Activated B cell treated with CpG ODN at 0.5 μM for 24 hours (primary cell): ENCODE data around the gene NRXN2. TPM values are rescaled to one million over a fixed set of nuclear protein-coding genes. Genes with fewer than 3 reads are reported as not detected.

Experiments
- ATAC-seq: fragments of 200-7000 bp; cut with Tn5 transposase; one replicate; pipeline ENCODE4 v1.10.0; 2021; ENCODE audit warnings: low read depth, mild to moderate bottlenecking, moderate library complexity
- CTCF ChIA-PET: fragments of 350-600 bp; sonication (Branson Sonifier 250); formaldehyde crosslinking; loops from one replicate; lab custom pipeline; 2021; ENCODE audit warnings: antibody characterized with exemption; lab: Charles Lee
- POLR2A ChIA-PET: fragments of 350-600 bp; sonication (Branson Sonifier 250); formaldehyde crosslinking; loops from one replicate; lab custom pipeline; 2021; ENCODE audit warnings: antibody characterized with exemption; lab: Charles Lee
- DNase-seq: peaks from one replicate; pipeline ENCODE4 v3.0.0; 2022
- H3K27ac Mint-ChIP-seq: one replicate; pipeline ENCODE4 v1.8.0; 2020; ENCODE audit warnings: mixed read lengths
- H3K27me3 Mint-ChIP-seq: one replicate; pipeline ENCODE4 v1.8.0; 2021; ENCODE audit warnings: mixed read lengths
- H3K36me3 Mint-ChIP-seq: one replicate; pipeline ENCODE4 v1.8.0; 2021; ENCODE audit warnings: low read depth, mixed read lengths
- H3K4me1 Mint-ChIP-seq: one replicate; pipeline ENCODE4 v1.8.0; 2021; ENCODE audit warnings: mixed read lengths
- H3K4me3 Mint-ChIP-seq: one replicate; pipeline ENCODE4 v1.8.0; 2020; ENCODE audit warnings: mild to moderate bottlenecking, mixed read lengths
- H3K9me3 Mint-ChIP-seq: one replicate; pipeline ENCODE4 v1.8.0; 2020; ENCODE audit warnings: mixed read lengths
- CTCF ChIP-seq: fragments of 200-600 bp; IDR thresholded peaks from one replicate; pipeline ENCODE4 v1.8.0; 2022; ENCODE audit warnings: antibody characterized with exemption, mild to moderate bottlenecking
- intact Hi-C: fragments of 100-400 bp; cut with micrococcal nuclease; formaldehyde crosslinking; loops from one replicate; pipeline ENCODE4 v1.15.1; 2024
- total RNA-seq: library from RNA; stranded (reverse); gene quantifications from 2 replicates; pipeline ENCODE4 v1.2.3, GENCODE V29; 2022

The NRXN2 gene
- total RNA-seq, 1 donor from 2014 or later = 0.73 TPM

DNA sequence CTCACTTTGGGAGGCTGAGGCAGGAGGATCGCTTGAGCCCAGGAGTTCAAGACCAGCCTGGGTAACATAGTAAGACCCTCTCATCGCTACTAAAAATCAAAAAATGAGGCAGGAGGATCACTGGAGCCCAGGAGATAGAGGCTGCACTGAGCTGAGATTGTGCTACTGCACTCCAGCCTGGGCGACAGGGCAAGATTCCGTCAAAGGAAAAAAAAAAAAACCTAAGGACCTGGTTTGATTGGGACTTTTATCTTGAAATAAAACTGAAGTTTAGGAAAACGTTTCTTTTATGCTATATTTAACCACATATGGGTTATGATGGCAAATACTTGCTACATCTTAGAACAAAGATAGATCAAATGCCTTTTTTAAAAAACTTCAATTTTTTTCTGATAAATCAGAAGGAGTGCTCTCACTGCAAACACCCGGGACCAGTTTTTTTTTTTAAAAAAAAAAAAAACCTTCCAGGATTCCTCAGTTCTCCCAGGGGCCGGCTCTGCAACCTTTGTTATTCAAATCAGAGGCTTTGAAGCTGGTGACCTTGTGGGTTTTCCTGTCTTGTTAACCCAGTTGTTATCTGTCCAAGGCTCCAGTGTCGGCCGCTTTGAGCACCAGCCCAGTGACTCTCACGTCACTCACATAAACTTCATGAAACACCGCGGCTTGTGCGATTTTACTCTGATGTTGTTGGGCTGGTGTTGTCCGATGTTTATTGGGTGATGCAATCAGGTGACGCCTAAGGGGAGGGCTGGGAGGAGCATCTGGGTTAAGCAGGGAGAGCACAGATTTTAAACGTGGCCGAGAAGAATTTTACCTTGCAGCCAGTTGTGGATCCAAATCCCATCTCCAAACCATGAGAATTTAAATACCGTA lies 156.7 kb downstream of the NRXN2 start:
- ChIA-PET CTCF (no interaction called here), POLR2A (no interaction called here)
- intact Hi-C loops = no loop called here
- Mint-ChIP-seq H3K27ac (no peak overlapping the region), H3K4me1 (no peaks in the 10 kb centered on the region), H3K9me3 (no peaks in the 10 kb centered on the region), H3K4me3 (no peak overlapping the region), H3K36me3 (no peaks in the 10 kb centered on the region), H3K27me3 (no peaks in the 10 kb centered on the region)
- no peak for TF ChIP-seq CTCF
- no peak for ATAC-seq
- no peak for DNase-seq

DNA sequence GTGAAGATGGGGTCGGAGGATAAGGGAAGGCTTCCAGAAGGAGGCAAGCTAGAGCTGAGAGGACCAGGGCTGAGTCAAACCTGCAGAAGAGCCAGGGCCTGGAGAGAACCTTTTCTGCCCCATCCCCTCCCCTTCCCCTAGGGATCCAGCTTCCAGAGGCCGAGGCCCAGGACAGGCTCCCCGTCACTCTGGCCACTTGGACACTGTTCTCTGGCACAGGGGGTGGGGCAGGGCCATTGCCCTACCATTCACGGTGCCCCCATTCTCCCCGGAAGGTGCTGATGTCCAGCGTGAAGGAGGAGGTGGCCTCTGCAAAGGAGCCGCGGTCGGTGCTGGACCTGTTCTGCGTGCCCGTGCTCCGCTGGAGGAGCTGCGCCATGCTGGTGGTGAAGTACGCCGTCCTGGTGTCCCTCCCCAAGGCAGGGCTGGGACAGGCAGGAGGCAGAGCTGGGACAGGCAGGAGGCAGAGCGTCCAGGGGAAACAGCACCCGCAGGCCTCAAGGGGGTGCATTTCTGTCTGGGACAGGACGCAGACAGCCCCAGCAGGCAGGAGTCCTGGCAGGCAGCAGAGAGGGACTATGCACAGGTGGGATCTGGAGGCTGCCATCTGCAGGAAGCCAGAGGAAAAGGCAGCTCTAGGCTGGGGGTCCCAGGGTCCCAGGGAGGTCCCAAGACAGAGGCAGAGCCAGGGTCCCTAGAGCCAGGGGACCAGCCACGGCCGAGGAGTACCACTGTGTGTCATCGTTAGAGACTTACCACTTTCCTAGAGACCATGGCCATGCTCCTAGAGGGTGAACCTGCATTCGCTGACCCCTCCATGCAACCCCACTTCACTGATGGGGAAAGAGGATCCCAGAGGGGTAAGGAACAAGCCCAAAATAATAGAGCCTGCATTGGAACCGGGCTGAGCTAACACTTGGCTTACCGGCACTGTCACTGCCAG lies 157.8 kb downstream of the NRXN2 start:
- ATAC-seq (no peak), DNase-seq (no peak)
- Mint-ChIP-seq H3K27me3 (no peaks in the 10 kb centered on the region), H3K36me3 (no peaks in the 10 kb centered on the region), H3K4me3 (no peak overlapping the region), H3K9me3 (no peaks in the 10 kb centered on the region), H3K27ac (no peak overlapping the region), H3K4me1 (no peaks in the 10 kb centered on the region)
- ChIA-PET CTCF (no interaction called here), POLR2A (no interaction called here)
- TF ChIP-seq CTCF = no peak
- intact Hi-C loops = no loop called here

- Mint-ChIP-seq H3K27ac (no peak overlapping the region), H3K36me3 (no peaks in the 10 kb centered on the region), H3K27me3 (no peaks in the 10 kb centered on the region), H3K4me3 (no peak overlapping the region), H3K4me1 (no peaks in the 10 kb centered on the region), H3K9me3 (no peaks in the 10 kb centered on the region)
- intact Hi-C loops = no loop called here
- ChIA-PET CTCF (no interaction called here), POLR2A (interaction anchor here (0.6 kb wide), 1 partner anchor 954 kb away, joined by 16 read pairs; no protein-coding TSS in a partner anchor)
- TF ChIP-seq CTCF = no peak
- DNase-seq = no peak
- no peak for ATAC-seq
Observed at GRCh38 chr11:64564419-64564818, 158.6 kb downstream of the NRXN2 start.

- Mint-ChIP-seq H3K36me3 (no peaks in the 10 kb centered on the region), H3K4me1 (no peaks in the 10 kb centered on the region), H3K4me3 (no peak overlapping the region), H3K9me3 (no peaks in the 10 kb centered on the region), H3K27ac (no peak overlapping the region), H3K27me3 (no peaks in the 10 kb centered on the region)
- no peak for DNase-seq
- no peak for ATAC-seq
- ChIA-PET CTCF (no interaction called here), POLR2A (interaction anchor here (0.6 kb wide), 1 partner anchor 954 kb away, joined by 16 read pairs; no protein-coding TSS in a partner anchor)
- TF ChIP-seq CTCF = no peak
- intact Hi-C loops = no loop called here
Observed at GRCh38 chr11:64563966-64564365, 159.0 kb downstream of the NRXN2 start.
